Neural progenitor cell (in vitro differentiated cells): Measurements from ENCODE around the gene MFAP3L. TPM values are rescaled to one million over a fixed set of nuclear protein-coding genes. Genes with fewer than 3 reads are reported as not detected.
A peak's percentile ranks its signal among the peaks of the same experiment; 100 is the strongest.
"Not testable (repeated sequence)": the region's sequence is repeated elsewhere in the genome, so short reads cannot be mapped to it uniquely, and the experiment has no call there.

Experiments
- DNase-seq: peaks from one replicate; pipeline ENCODE4 v3.0.0-alpha.2; 2016; ENCODE audit warnings: low spot score
- H2AFZ ChIP-seq: fragments of 200-600 bp; sonication (generic); replicated peaks from 2 replicates; pipeline ENCODE4 v1.6.1; 2016; ENCODE audit warnings: antibody characterized with exemption
- H3F3A ChIP-seq: fragments of 200-600 bp; sonication (generic); 2 replicates; pipeline ENCODE4 v1.6.1; 2016; ENCODE audit warnings: antibody characterized with exemption, low read depth
- H3K27ac ChIP-seq: fragments of 200-600 bp; sonication (generic); 2 replicates; pipeline ENCODE4 v1.5.1; 2016; ENCODE audit warnings: mild to moderate bottlenecking
- H3K27me3 ChIP-seq: fragments of 200-600 bp; sonication (generic); 2 replicates; pipeline ENCODE4 v1.6.1; 2016; ENCODE audit warnings: mild to moderate bottlenecking, moderate library complexity
- H3K36me3 ChIP-seq: fragments of 200-600 bp; sonication (generic); 2 replicates; pipeline ENCODE4 v1.5.1; 2016
- H3K4me1 ChIP-seq: fragments of 200-600 bp; sonication (generic); 2 replicates; pipeline ENCODE4 v1.6.1; 2016; ENCODE audit warnings: mixed run types
- H3K4me2 ChIP-seq: fragments of 200-600 bp; sonication (generic); 2 replicates; pipeline ENCODE4 v1.6.1; 2016
- H3K4me3 ChIP-seq: fragments of 200-600 bp; sonication (generic); 2 replicates; pipeline ENCODE4 v1.5.1; 2016
- H3K79me2 ChIP-seq: fragments of 200-600 bp; sonication (generic); 2 replicates; pipeline ENCODE4 v1.6.1; 2016; ENCODE audit warnings: low read depth
- H3K9ac ChIP-seq: fragments of 200-600 bp; sonication (generic); 2 replicates; pipeline ENCODE4 v1.6.1; 2016
- H3K9me3 ChIP-seq: fragments of 200-600 bp; sonication (generic); 2 replicates; pipeline ENCODE4 v1.5.1; 2016; ENCODE audit warnings: low read depth
- H4K20me1 ChIP-seq: fragments of 200-600 bp; sonication (generic); 2 replicates; pipeline ENCODE4 v1.6.1; 2016; ENCODE audit warnings: low read depth
- H3K27ac Mint-ChIP-seq: 3 replicates; pipeline ENCODE4 v1.8.0; 2021; ENCODE audit warnings: mixed read lengths
- H3K27me3 Mint-ChIP-seq: 2 replicates; pipeline ENCODE4 v1.8.0; 2022; ENCODE audit warnings: low read depth, mild to moderate bottlenecking, inconsistent platforms, moderate library complexity, mixed read lengths; ENCODE audit not compliant: insufficient read depth
- H3K36me3 Mint-ChIP-seq: 3 replicates; pipeline ENCODE4 v1.8.0; 2021; ENCODE audit warnings: mixed read lengths
- H3K4me1 Mint-ChIP-seq: 3 replicates; pipeline ENCODE4 v1.8.0; 2021; ENCODE audit warnings: mixed read lengths
- H3K4me3 Mint-ChIP-seq: 3 replicates; pipeline ENCODE4 v1.8.0; 2021; ENCODE audit warnings: mild to moderate bottlenecking, moderate library complexity, mixed read lengths
- H3K9me3 Mint-ChIP-seq: 3 replicates; pipeline ENCODE4 v1.8.0; 2020; ENCODE audit warnings: mixed read lengths
- EZH2 ChIP-seq: fragments of 200-600 bp; sonication (generic); IDR thresholded peaks from 2 replicates; pipeline ENCODE4 v1.6.1; 2017; ENCODE audit warnings: antibody characterized with exemption, mild to moderate bottlenecking, moderate library complexity
- EZH2phosphoT487 ChIP-seq: fragments of 200-600 bp; sonication (generic); IDR thresholded peaks from 2 replicates; pipeline ENCODE4 v1.6.1; 2017; ENCODE audit warnings: antibody characterized with exemption
- total RNA-seq: library from RNA; depleted of rRNA; stranded (reverse); fragments of >200 nt; gene quantifications from 2 replicates; pipeline ENCODE4 v1.2.3, GENCODE V29; 2015; ENCODE audit warnings: low replicate concordance
- TF ChIP-seq, protein P1 (sequence below): fragments of 200-600 bp; sonication (generic); IDR thresholded peaks from 2 replicates; pipeline ENCODE4 v1.5.1; 2017; ENCODE audit warnings: antibody characterized with exemption, mild to moderate bottlenecking

MFAP3L gene
- total RNA-seq, 1 donor from 2014 or later: 30.7 TPM

- H3K27me3 ChIP-seq: no peaks in the 10 kb centered on the region
- H2AFZ ChIP-seq: no peak overlapping the region
- Mint-ChIP-seq H3K9me3 (no peaks in the 10 kb centered on the region), H3K4me3 (no peak overlapping the region), H3K36me3 (no peaks in the 10 kb centered on the region), H3K27ac (no peak overlapping the region), H3K27me3 (peaks cover 9% of the 10 kb centered on the region), H3K4me1 (peaks cover 3% of the 10 kb centered on the region)
- H3F3A ChIP-seq: no peaks in the 10 kb centered on the region
- TF ChIP-seq EZH2phosphoT487: no peak
- TF ChIP-seq, protein P1, sequence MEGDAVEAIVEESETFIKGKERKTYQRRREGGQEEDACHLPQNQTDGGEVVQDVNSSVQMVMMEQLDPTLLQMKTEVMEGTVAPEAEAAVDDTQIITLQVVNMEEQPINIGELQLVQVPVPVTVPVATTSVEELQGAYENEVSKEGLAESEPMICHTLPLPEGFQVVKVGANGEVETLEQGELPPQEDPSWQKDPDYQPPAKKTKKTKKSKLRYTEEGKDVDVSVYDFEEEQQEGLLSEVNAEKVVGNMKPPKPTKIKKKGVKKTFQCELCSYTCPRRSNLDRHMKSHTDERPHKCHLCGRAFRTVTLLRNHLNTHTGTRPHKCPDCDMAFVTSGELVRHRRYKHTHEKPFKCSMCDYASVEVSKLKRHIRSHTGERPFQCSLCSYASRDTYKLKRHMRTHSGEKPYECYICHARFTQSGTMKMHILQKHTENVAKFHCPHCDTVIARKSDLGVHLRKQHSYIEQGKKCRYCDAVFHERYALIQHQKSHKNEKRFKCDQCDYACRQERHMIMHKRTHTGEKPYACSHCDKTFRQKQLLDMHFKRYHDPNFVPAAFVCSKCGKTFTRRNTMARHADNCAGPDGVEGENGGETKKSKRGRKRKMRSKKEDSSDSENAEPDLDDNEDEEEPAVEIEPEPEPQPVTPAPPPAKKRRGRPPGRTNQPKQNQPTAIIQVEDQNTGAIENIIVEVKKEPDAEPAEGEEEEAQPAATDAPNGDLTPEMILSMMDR: no peak
- TF ChIP-seq EZH2: no peak
- H3K27ac ChIP-seq: no peak overlapping the region
- no peaks in the 10 kb centered on the region for H3K4me1 ChIP-seq
- no peaks in the 10 kb centered on the region for H3K79me2 ChIP-seq
- no peaks in the 10 kb centered on the region for H3K36me3 ChIP-seq
- H4K20me1 ChIP-seq: no peaks in the 10 kb centered on the region
- DNase-seq: no peak
- no peak overlapping the region for H3K4me2 ChIP-seq
- no peak overlapping the region for H3K4me3 ChIP-seq
- H3K9ac ChIP-seq: no peak overlapping the region
- no peaks in the 10 kb centered on the region for H3K9me3 ChIP-seq
These were observed 26.7 kb upstream of the MFAP3L start for GRCh38 chr4:170052919-170053318.

DNA sequence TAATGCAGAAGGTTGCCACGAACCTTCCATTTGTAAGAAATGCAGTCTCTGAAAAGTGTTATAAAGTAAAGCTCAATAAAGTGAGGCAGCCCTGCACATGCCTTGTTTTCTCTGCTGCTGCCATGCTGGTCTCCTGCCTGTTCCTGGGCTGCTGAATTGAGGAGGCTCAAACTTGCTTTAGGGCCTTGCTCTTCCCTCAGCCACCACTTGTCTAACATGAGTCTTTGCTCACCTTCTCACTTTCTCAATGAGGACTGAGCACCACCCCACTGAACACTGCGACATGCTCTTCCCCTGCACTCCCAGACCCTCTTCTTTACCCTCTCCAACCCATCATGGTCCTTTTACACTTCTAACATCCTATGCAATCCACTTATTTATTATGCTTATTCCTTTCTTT lies 25.2 kb upstream of the MFAP3L start:
- peaks cover 9% of the 10 kb centered on the region for H3K27me3 Mint-ChIP-seq
- DNase-seq: peak; percentile 4
- no peaks in the 10 kb centered on the region for H3K36me3 Mint-ChIP-seq
- H3K4me1 Mint-ChIP-seq: peaks cover 3% of the 10 kb centered on the region
- no peak overlapping the region for H3K27ac ChIP-seq
- no peaks in the 10 kb centered on the region for H4K20me1 ChIP-seq
- no peak overlapping the region for H3K4me3 Mint-ChIP-seq
- no peaks in the 10 kb centered on the region for H3K9me3 ChIP-seq
- H3K36me3 ChIP-seq: no peaks in the 10 kb centered on the region
- H3K9ac ChIP-seq: no peak overlapping the region
- TF ChIP-seq, protein P1: no peak
- TF ChIP-seq EZH2phosphoT487 (no peak), EZH2 (no peak)
- H3K9me3 Mint-ChIP-seq: no peaks in the 10 kb centered on the region
- H3K27me3 ChIP-seq: no peaks in the 10 kb centered on the region
- no peak overlapping the region for H3K4me2 ChIP-seq
- H3F3A ChIP-seq: no peaks in the 10 kb centered on the region
- no peaks in the 10 kb centered on the region for H3K79me2 ChIP-seq
- H3K4me3 ChIP-seq: no peak overlapping the region
- no peaks in the 10 kb centered on the region for H3K4me1 ChIP-seq
- no peak overlapping the region for H2AFZ ChIP-seq
- H3K27ac Mint-ChIP-seq: peak overlapping the region; percentile 45

- H3K4me1 Mint-ChIP-seq: peaks cover 3% of the 10 kb centered on the region
- H3K4me3 Mint-ChIP-seq: no peak overlapping the region
- no peak overlapping the region for H3K27ac Mint-ChIP-seq
- peaks cover 3% of the 10 kb centered on the region for H3K9me3 Mint-ChIP-seq
- Histone ChIP-seq H3K36me3 (no peaks in the 10 kb centered on the region), H4K20me1 (no peaks in the 10 kb centered on the region), H3K4me2 (no peak overlapping the region), H3K27ac (no peak overlapping the region), H3F3A (no peaks in the 10 kb centered on the region), H3K27me3 (no peaks in the 10 kb centered on the region), H3K4me3 (no peak overlapping the region), H3K4me1 (no peaks in the 10 kb centered on the region), H3K9me3 (no peaks in the 10 kb centered on the region), H3K9ac (no peak overlapping the region), H3K79me2 (no peaks in the 10 kb centered on the region), H2AFZ (no peak overlapping the region)
- no peaks in the 10 kb centered on the region for H3K36me3 Mint-ChIP-seq
- TF ChIP-seq EZH2phosphoT487: no peak
- TF ChIP-seq EZH2: no peak
- DNase-seq: no peak
- peaks cover 9% of the 10 kb centered on the region for H3K27me3 Mint-ChIP-seq
These were observed 23.6 kb upstream of the MFAP3L start for GRCh38 chr4:170049766-170050165.

DNA sequence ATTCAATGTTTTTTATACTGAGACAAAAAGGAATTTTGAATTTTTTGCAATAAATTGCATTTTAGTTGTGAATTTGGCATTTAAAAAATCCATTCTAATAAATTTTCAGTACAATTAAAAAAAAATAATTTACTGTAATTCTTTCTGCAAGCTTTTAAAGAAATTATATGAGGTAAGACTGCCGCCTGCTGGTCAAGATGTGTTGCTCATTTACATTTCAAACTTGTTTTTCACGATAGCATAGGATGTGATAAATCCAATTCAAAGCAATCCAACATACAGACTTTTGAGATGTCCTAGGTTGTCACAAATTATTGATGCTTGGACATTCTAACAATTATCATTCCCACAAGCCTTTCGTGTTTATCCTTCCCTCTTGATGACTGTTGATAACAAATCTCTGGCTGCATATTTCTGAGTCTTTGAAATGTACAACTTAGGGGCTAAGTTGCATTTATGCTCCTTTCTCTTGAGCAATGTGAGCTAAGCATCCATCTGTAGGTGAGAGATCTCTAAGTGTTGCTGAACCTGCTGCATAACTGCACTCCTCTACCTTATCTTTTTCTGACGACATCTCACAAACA lies 21.7 kb upstream of the MFAP3L start:
- no peaks in the 10 kb centered on the region for H3F3A ChIP-seq

DNA sequence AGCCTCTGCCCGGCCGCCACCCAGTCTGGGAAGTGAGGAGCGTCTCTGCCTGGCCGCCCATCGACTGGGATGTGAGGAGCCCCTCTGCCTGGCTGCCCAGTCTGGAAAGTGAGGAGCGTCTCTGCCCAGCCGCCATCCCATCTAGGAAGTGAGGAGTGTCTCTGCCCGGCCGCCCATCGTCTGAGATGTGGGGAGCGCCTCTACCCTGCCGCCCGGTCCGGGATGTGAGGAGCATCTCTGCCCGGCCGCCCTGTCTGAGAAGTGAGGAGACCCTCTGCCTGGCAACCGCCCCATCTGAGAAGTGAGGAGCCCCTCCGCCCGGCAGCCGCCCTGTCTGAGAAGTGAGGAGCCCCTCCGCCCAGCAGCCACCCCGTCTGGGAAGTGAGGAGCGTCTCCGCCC lies 20.0 kb upstream of the MFAP3L start:
- H3K4me2 ChIP-seq, H3K36me3 Mint-ChIP-seq, H4K20me1 ChIP-seq, H3F3A ChIP-seq, H3K9me3 ChIP-seq, H3K27me3 ChIP-seq, H3K79me2 ChIP-seq, H3K9ac ChIP-seq, H3K9me3 Mint-ChIP-seq, H3K36me3 ChIP-seq, H3K27ac ChIP-seq, H3K4me1 ChIP-seq, H3K27ac Mint-ChIP-seq, H3K27me3 Mint-ChIP-seq, H2AFZ ChIP-seq, DNase-seq, H3K4me3 Mint-ChIP-seq, H3K4me1 Mint-ChIP-seq, H3K4me3 ChIP-seq: not testable (repeated sequence)

More for the DNA sequence above, 21.7 kb upstream of the MFAP3L start:
- TF ChIP-seq, protein P1: peak; percentile 85
- TF ChIP-seq EZH2: no peak
- Histone ChIP-seq H3K9ac (no peak overlapping the region), H3K79me2 (no peaks in the 10 kb centered on the region), H3K27me3 (no peaks in the 10 kb centered on the region), H3K9me3 (no peaks in the 10 kb centered on the region), H3K27ac (no peak overlapping the region), H2AFZ (no peak overlapping the region), H3K4me3 (no peak overlapping the region), H3K4me1 (no peaks in the 10 kb centered on the region), H3K36me3 (no peaks in the 10 kb centered on the region), H4K20me1 (no peaks in the 10 kb centered on the region), H3K4me2 (no peak overlapping the region)
- Mint-ChIP-seq H3K4me3 (no peak overlapping the region), H3K27ac (no peak overlapping the region), H3K27me3 (peaks cover 5% of the 10 kb centered on the region), H3K9me3 (peaks cover 3% of the 10 kb centered on the region), H3K4me1 (peaks cover 2% of the 10 kb centered on the region), H3K36me3 (no peaks in the 10 kb centered on the region)
- peak; percentile 77 for DNase-seq
